Liver (tissue), 3 donors: Measurements from ENCODE around the gene SOX2.

Experiments used
- GABPA ChIP-seq, 2 donors: IDR thresholded peaks in 1 of 2; conservative IDR thresholded peaks in 1 of 2; 2 replicates each; pipeline ENCODE4 v1.6.1; 2016; ENCODE audit warnings: antibody characterized with exemption in 2 of 2, mild to moderate bottlenecking in 1 of 2, moderate library complexity in 1 of 2
- NR2F2 ChIP-seq: IDR thresholded peaks from 2 replicates; pipeline ENCODE4 v1.6.1; 2016; ENCODE audit warnings: antibody characterized with exemption
- RAD21 ChIP-seq, 2 donors: IDR thresholded peaks; 2 replicates each; pipeline ENCODE4 v1.6.1; 2016; ENCODE audit warnings: antibody characterized with exemption in 2 of 2, mild to moderate bottlenecking in 2 of 2
- SP1 ChIP-seq: IDR thresholded peaks from 2 replicates; pipeline ENCODE4 v1.6.1; 2018; ENCODE audit warnings: antibody characterized with exemption, mild to moderate bottlenecking
- TAF1 ChIP-seq: conservative IDR thresholded peaks from 2 replicates; pipeline ENCODE4 v1.6.1; 2016; ENCODE audit warnings: antibody characterized with exemption, mild to moderate bottlenecking
- YY1 ChIP-seq: IDR thresholded peaks from 2 replicates; pipeline ENCODE4 v1.6.1; 2016; ENCODE audit warnings: antibody characterized with exemption, mild to moderate bottlenecking
- TF ChIP-seq, protein P1 (sequence below): IDR thresholded peaks from 2 replicates; pipeline ENCODE4 v1.6.1; 2016; ENCODE audit warnings: antibody characterized with exemption, mild to moderate bottlenecking
- TF ChIP-seq, protein P2 (sequence below): fragments of 150-350 bp; IDR thresholded peaks from 2 replicates; pipeline ENCODE4 v1.5.1; 2017; ENCODE audit warnings: improper control_type of control experiment, low read depth, low read length; ENCODE audit not compliant: missing input control
- TF ChIP-seq, protein P3 (sequence below): IDR thresholded peaks from 2 replicates; pipeline ENCODE4 v1.6.1; 2016; ENCODE audit warnings: antibody characterized with exemption
- donor health status: healthy.
- donor health status: healthy.

DNA sequence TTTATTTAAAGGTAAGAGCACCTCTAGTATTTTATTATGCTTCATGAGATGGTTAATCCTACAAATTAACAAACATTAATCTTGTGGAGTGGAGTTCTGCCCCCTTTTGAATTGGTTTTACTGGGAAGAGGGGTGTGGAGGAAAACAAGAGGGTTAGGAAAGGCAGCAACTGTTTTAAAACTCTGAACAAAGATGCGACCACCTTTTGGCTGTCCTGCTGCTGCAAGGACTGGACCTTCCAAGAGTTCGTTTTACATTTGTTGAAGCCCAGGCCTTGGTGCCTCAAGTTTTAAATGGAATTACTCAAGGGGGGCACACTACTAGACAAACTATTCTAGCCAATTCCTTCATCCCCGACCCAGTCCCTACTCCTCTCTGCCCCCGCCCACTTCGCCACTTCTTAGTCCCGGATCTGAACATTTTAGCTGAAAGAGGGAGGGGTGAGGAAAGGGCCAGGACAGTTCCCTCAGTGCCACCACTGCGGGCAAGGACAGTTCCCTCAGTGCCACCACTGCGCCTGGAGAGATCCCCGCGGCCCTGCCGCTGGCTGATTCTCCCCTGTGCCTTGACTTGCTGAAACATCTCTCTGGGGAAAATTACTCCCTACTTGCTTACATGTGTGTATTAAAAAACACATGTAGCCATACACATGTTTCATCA lies 11.2 kb downstream of the SOX2 start:
- TF ChIP-seq, protein P1, sequence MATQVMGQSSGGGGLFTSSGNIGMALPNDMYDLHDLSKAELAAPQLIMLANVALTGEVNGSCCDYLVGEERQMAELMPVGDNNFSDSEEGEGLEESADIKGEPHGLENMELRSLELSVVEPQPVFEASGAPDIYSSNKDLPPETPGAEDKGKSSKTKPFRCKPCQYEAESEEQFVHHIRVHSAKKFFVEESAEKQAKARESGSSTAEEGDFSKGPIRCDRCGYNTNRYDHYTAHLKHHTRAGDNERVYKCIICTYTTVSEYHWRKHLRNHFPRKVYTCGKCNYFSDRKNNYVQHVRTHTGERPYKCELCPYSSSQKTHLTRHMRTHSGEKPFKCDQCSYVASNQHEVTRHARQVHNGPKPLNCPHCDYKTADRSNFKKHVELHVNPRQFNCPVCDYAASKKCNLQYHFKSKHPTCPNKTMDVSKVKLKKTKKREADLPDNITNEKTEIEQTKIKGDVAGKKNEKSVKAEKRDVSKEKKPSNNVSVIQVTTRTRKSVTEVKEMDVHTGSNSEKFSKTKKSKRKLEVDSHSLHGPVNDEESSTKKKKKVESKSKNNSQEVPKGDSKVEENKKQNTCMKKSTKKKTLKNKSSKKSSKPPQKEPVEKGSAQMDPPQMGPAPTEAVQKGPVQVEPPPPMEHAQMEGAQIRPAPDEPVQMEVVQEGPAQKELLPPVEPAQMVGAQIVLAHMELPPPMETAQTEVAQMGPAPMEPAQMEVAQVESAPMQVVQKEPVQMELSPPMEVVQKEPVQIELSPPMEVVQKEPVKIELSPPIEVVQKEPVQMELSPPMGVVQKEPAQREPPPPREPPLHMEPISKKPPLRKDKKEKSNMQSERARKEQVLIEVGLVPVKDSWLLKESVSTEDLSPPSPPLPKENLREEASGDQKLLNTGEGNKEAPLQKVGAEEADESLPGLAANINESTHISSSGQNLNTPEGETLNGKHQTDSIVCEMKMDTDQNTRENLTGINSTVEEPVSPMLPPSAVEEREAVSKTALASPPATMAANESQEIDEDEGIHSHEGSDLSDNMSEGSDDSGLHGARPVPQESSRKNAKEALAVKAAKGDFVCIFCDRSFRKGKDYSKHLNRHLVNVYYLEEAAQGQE = no peak
- TF ChIP-seq, protein P2, sequence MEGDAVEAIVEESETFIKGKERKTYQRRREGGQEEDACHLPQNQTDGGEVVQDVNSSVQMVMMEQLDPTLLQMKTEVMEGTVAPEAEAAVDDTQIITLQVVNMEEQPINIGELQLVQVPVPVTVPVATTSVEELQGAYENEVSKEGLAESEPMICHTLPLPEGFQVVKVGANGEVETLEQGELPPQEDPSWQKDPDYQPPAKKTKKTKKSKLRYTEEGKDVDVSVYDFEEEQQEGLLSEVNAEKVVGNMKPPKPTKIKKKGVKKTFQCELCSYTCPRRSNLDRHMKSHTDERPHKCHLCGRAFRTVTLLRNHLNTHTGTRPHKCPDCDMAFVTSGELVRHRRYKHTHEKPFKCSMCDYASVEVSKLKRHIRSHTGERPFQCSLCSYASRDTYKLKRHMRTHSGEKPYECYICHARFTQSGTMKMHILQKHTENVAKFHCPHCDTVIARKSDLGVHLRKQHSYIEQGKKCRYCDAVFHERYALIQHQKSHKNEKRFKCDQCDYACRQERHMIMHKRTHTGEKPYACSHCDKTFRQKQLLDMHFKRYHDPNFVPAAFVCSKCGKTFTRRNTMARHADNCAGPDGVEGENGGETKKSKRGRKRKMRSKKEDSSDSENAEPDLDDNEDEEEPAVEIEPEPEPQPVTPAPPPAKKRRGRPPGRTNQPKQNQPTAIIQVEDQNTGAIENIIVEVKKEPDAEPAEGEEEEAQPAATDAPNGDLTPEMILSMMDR = no peak
- no peak for TF ChIP-seq TAF1
- no peak for TF ChIP-seq YY1
- TF ChIP-seq, protein P3, sequence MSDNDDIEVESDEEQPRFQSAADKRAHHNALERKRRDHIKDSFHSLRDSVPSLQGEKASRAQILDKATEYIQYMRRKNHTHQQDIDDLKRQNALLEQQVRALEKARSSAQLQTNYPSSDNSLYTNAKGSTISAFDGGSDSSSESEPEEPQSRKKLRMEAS = no peak
- no peak for TF ChIP-seq NR2F2
- no peak for TF ChIP-seq GABPA (IDR thresholded peaks at IDR 0.05 in 1 of 2, conservative IDR thresholded peaks at IDR 0.05 in 1 of 2)
- TF ChIP-seq SP1 = no peak
- TF ChIP-seq RAD21 (IDR thresholded peaks at IDR 0.05) = no peak
